ENCODE measurements around the gene ASB5.
"Not testable (repeated sequence)": the region's sequence is repeated elsewhere in the genome, so short reads cannot be mapped to it uniquely, and the experiment has no call there.

The ASB5 gene

DNA sequence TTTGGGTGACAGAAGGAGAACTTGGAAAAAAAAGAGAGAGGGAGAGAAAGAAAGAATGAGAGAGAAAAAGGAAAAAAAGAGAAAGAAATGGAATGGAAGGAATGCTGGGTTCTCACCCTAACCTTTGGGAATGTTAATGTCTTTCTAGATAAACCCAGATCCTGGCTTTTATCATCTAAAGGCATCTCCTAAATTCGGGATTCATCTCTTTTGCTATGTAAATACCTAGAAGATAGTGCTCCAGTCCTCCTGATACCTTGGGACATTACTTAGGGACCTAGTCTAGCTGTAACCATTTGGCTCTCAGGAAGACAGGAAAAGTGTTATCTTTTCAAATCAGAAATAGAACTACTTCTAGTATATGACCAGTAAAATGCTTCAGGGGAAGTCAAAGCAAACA is 34.9 kb upstream of the ASB5 start:
- no peak overlapping the region for H3K27ac ChIP-seq

DNA sequence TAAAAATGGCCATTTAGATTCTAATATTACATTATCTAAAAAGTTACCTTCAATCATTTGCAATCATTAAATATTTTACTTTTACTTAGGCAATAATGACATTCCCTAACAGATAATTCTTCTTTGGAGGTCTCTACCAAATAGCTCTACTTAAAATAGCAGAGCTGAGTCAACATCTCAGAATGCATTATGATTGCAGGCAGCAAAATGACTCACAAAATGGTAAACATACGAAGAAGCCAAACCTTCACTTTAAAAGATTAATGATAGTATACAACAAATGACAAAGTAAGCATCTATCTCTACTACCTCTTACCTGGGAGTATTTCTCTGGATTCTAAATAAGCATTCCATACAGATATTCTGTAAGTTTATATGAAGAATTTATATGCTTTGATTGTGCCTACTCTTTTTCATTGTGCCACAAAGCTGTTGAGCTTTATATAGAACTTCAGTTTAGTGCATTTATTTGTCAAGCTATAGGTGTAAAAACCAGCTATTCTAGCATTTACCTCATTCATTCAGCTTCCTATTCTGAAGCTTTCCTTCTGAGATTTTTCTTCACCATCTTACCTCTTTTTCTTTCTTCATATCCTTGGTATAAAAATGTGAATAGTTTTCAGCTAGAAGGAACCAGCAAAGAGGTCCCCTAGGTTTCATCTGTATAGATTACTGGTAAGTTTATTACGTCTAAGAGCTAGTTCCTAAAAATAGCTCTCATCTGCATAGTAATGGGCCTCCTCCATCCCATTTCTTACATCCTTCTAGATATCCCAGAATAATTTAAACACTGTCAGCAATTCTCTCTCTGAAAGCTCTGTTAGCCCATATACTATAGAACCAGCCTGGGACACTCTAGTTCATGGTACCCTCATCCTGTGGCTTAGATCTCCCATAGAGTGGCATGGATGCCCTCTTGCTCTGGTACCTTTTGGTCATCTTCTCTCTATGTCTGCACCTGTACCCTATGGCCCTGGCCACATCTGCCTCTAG is 33.6 kb upstream of the ASB5 start:
- TF ChIP-seq ZFX (IDR thresholded peaks at IDR 0.05) = no peak
- TF ChIP-seq, protein P1, sequence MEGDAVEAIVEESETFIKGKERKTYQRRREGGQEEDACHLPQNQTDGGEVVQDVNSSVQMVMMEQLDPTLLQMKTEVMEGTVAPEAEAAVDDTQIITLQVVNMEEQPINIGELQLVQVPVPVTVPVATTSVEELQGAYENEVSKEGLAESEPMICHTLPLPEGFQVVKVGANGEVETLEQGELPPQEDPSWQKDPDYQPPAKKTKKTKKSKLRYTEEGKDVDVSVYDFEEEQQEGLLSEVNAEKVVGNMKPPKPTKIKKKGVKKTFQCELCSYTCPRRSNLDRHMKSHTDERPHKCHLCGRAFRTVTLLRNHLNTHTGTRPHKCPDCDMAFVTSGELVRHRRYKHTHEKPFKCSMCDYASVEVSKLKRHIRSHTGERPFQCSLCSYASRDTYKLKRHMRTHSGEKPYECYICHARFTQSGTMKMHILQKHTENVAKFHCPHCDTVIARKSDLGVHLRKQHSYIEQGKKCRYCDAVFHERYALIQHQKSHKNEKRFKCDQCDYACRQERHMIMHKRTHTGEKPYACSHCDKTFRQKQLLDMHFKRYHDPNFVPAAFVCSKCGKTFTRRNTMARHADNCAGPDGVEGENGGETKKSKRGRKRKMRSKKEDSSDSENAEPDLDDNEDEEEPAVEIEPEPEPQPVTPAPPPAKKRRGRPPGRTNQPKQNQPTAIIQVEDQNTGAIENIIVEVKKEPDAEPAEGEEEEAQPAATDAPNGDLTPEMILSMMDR (conservative IDR thresholded peaks at IDR 0.05) = no peak
- no peak overlapping the region for H3K27ac ChIP-seq

More for the DNA sequence above, 34.9 kb upstream of the ASB5 start:
- TF ChIP-seq ZFX (IDR thresholded peaks at IDR 0.05) = no peak
- TF ChIP-seq, protein P1 (conservative IDR thresholded peaks at IDR 0.05) = no peak

DNA sequence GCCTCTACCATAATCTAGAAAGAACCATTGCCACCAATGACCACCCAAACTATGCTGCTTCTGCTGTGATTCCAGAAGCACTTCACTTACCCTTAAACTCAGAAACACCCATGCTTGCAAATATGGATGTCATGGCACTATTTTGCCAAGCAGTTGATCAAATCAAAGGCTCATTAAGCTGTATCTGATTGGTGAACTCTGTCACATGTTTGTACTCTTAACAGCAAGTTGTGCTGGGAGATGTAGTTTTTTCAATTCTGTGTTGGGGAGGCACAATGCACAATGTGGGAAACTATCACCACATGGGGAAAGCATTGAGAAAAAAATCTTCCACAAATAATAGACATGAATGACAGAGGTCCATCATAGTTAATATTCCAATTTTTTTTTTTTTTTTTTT is 31.5 kb upstream of the ASB5 start:
- no peak for TF ChIP-seq ZFX (IDR thresholded peaks at IDR 0.05)
- TF ChIP-seq, protein P1 (conservative IDR thresholded peaks at IDR 0.05) = no peak
- H3K27ac ChIP-seq = no peak overlapping the region

DNA sequence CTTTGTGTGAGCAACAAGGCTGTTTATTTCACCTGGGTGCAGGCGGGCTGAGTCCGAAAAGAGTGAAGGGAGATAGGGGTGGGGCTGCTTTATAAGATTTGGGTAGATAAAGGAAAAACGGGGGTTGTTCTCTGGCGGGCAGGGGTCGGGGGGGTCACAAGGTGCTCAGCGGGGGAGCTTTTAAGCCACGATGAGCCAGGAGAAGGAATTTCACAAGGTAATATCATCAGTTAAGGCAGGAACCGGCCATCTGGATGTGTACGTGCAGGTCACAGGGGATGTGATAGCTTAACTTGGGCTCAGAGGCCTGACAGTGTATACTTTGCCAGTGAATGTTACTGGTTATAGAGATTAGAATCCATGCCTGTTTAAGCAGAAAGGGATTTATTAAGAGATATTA is 31.0 kb upstream of the ASB5 start:
- no peak overlapping the region for H3K27ac ChIP-seq
- TF ChIP-seq, protein P1 (conservative IDR thresholded peaks at IDR 0.05) = no peak
- no peak for TF ChIP-seq ZFX (IDR thresholded peaks at IDR 0.05)

DNA sequence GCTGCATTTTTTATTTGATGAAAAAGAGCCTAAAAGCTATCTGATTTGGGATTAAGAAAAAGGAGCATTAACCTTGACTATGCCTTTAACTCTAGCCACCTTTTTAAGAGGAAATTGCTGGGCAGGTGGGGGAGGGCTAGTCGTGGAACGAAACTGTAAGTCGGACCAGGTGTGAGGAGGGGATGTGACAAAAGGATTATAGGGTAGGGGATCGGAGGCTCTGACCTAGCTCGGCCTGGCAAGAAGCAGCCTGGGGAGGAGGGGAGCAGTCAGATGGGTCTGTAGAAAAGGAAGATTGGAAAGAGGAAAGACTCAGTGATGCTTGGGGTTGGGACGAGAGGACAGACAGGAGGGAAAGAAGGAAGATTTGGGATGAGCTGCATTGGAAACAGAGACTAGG is 29.6 kb upstream of the ASB5 start:
- TF ChIP-seq ZFX (IDR thresholded peaks at IDR 0.05) = no peak
- TF ChIP-seq, protein P1 (conservative IDR thresholded peaks at IDR 0.05) = no peak
- no peak overlapping the region for H3K27ac ChIP-seq

DNA sequence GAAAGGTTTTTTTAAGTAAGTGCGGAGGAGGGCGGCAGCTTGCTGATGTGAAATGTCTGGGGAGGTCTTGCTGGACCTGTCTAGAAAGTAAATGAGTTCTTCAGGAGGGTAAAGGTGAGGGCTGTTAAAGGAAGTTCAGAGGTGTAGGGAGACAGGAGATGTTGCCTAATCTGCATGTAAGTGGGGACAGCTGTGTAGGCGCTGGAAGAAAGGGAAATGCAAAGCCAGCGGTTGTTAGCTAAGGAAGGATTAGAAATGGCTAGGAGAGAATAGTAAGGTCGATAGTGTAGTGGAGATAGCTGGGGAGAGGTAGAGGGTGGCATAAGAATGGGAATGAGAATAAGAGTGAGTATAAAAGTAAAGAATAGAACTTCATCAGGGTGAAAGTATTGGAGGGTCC is 26.9 kb upstream of the ASB5 start:
- H3K27ac ChIP-seq = not testable (repeated sequence)

DNA sequence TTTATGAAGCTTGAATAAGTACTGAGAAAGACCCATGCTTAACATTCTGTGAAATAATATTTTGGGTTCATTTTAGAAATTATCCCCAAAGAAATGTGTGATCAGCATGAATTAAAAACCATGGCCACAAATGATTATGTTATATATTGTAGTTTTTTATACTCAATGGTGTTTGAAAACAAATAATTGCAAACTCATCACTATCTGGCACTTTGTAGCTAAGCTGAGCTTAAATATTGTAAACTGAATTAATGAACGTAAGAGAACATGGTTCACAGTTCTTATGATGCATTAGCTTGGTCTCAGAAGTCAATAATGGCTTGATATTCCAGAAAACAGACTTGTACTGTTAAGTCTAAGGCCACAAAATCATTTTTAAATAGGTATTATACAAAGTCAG is 24.6 kb upstream of the ASB5 start:
- H3K27ac ChIP-seq = no peak overlapping the region
- TF ChIP-seq ZFX (IDR thresholded peaks at IDR 0.05) = no peak
- TF ChIP-seq, protein P1 (conservative IDR thresholded peaks at IDR 0.05) = no peak

DNA sequence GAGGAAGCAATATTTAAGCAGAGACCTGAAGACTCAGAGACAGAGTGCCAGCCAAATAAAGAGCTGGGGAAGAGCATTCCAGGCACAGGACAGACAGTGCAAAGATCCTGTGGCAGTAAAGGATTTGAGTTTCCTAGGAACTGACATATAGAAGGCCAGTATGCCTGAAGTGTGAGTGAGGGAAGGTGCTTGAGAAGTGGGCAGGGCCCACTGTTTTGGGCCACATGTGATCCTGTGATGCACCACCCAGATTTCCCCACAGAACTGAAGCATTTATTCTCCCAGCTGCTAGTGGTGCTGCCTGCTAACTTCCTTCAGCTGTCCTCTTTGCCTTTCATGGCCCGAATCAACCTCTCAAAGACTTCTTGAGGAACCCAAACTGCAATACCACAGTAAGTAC is 23.9 kb upstream of the ASB5 start:
- no peak for TF ChIP-seq ZFX (IDR thresholded peaks at IDR 0.05)
- TF ChIP-seq, protein P1 (conservative IDR thresholded peaks at IDR 0.05) = no peak

More for the DNA sequence above, 23.9 kb upstream of the ASB5 start:
- no peak overlapping the region for H3K27ac ChIP-seq

All from C4-2B (cell line).